Upper lobe of right lung (tissue), 1 donor: Measurements from ENCODE around the gene ARHGEF10L. TPM values are rescaled to one million over a fixed set of nuclear protein-coding genes. Genes with fewer than 3 reads are reported as not detected.
A peak's percentile ranks its signal among the peaks of the same experiment; 100 is the strongest.
"Not testable (repeated sequence)": the region's sequence is repeated elsewhere in the genome, so short reads cannot be mapped to it uniquely, and the experiment has no call there.

Experiments used
- ATAC-seq: fragments of 200-7000 bp; cut with Tn5 transposase; one replicate; pipeline ENCODE4 v1.9.1; 2020; ENCODE audit warnings: mild to moderate bottlenecking, moderate library complexity
- DNase-seq: peaks from one replicate; pipeline ENCODE4 v3.0.0-alpha.2; 2020
- H3K27ac ChIP-seq: fragments of 200-600 bp; one replicate; pipeline ENCODE4 v1.8.0; 2022
- H3K27me3 ChIP-seq: fragments of 200-600 bp; one replicate; pipeline ENCODE4 v1.8.0; 2022; ENCODE audit warnings: mild to moderate bottlenecking
- H3K36me3 ChIP-seq: fragments of 200-600 bp; one replicate; pipeline ENCODE4 v1.8.0; 2022
- H3K4me1 ChIP-seq: fragments of 200-600 bp; one replicate; pipeline ENCODE4 v1.8.0; 2022
- H3K4me3 ChIP-seq: fragments of 200-600 bp; one replicate; pipeline ENCODE4 v1.8.0; 2022; ENCODE audit warnings: mild to moderate bottlenecking
- H3K9me3 ChIP-seq: fragments of 200-600 bp; one replicate; pipeline ENCODE4 v1.8.0; 2022
- intact Hi-C: fragments of 100-400 bp; cut with DNase I; formaldehyde crosslinking; loops from one replicate; pipeline ENCODE4 v1.11.0; 2022
- total RNA-seq: library from RNA; stranded (reverse); fragmentation: NEBNext Ultra II Directional; extraction: Animal tissue kit (Norgen Biotek cat#: 25700); gene quantifications from one replicate; pipeline ENCODE4 v1.2.1, GENCODE V29; 2021
- TF ChIP-seq, protein P1 (sequence below): fragments of 200-600 bp; IDR thresholded peaks from one replicate; pipeline ENCODE4 v1.8.0; 2022; ENCODE audit warnings: antibody characterized with exemption
- donor health status: DM: no; HTN: yes; CAD: no; lungs with severe emphysema.

ARHGEF10L gene
- total RNA-seq, 1 donor from 2014 or later = 34.1 TPM

DNA sequence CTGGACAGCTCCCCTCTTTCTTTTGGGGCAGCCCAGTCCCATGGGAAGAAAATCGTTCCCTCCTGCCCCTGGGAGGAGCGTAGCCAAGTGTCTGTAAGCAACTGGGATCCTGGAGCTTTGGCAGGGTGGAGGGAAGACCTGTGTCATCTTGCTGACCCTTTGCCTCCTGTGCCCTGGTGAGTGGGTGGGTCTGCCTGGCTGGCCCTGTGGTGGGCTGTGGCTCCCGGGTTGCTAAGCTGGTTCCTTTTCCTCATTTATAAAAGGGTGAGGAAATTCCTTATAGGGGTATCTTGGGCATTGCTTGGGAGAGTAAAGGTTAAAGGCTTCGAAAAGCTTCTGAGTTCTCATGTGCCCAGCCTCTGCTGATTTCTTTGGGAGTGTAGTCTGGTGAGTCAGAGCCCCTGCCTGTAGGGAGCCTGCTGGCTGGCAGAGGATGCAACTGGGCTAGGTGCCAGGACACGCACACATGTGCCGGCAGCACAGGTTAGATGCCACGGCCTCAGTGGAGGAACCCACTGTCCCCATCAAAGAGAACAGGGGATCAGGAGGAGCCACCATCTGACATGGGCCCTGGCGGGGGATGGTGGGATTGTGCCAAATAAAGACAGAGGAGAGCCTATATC is 85.2 kb downstream of the ARHGEF10L start:
- DNase-seq = peak; percentile 78
- Histone ChIP-seq H3K27ac (peak overlapping the region; percentile 11), H3K27me3 (no peaks in the 10 kb centered on the region), H3K4me1 (peaks cover 4% of the 10 kb centered on the region), H3K4me3 (no peak overlapping the region), H3K36me3 (peaks cover 45% of the 10 kb centered on the region), H3K9me3 (no peaks in the 10 kb centered on the region)
- TF ChIP-seq, protein P1, sequence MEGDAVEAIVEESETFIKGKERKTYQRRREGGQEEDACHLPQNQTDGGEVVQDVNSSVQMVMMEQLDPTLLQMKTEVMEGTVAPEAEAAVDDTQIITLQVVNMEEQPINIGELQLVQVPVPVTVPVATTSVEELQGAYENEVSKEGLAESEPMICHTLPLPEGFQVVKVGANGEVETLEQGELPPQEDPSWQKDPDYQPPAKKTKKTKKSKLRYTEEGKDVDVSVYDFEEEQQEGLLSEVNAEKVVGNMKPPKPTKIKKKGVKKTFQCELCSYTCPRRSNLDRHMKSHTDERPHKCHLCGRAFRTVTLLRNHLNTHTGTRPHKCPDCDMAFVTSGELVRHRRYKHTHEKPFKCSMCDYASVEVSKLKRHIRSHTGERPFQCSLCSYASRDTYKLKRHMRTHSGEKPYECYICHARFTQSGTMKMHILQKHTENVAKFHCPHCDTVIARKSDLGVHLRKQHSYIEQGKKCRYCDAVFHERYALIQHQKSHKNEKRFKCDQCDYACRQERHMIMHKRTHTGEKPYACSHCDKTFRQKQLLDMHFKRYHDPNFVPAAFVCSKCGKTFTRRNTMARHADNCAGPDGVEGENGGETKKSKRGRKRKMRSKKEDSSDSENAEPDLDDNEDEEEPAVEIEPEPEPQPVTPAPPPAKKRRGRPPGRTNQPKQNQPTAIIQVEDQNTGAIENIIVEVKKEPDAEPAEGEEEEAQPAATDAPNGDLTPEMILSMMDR = no peak
- intact Hi-C loops = no loop called here
- peak; percentile 77 for ATAC-seq

DNA sequence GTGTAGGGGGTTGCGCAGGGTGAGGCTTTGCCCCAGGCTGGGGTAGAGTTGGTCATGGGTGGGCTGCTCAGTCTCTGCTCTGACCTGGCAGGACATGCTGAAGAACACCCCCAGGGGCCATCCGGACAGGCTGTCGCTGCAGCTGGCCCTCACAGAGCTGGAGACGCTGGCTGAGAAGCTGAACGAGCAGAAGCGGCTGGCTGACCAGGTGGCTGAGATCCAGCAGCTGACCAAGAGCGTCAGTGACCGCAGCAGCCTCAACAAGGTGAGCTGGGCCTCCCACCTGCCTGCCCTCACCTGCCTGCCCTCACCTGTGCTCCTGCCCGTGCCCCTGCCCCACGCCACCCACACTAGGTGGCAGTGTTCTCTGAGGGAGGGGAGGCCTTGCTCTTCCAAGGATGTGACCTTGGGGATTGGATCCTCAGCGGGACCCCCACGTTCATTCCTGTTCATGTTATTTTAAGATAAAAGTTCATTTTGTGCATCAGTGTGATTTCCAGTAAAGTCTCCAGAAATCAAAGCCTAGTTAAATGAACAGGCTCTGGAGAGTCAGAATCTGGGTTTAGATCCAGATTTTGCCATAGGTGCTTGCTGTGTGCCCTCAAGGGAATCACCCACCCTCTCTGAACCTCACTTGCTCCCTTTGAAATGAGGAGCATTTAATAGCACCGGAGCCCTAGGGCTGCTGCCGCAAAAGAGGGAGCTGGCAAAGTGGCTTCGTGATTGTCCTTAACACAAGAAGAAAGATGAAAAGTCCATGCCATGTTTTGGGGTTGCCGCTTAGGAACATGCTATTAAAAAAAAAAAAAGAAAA is 87.9 kb downstream of the ARHGEF10L start:
- H3K36me3 ChIP-seq = peaks cover 58% of the 10 kb centered on the region
- H3K4me1 ChIP-seq = peaks cover 5% of the 10 kb centered on the region

DNA sequence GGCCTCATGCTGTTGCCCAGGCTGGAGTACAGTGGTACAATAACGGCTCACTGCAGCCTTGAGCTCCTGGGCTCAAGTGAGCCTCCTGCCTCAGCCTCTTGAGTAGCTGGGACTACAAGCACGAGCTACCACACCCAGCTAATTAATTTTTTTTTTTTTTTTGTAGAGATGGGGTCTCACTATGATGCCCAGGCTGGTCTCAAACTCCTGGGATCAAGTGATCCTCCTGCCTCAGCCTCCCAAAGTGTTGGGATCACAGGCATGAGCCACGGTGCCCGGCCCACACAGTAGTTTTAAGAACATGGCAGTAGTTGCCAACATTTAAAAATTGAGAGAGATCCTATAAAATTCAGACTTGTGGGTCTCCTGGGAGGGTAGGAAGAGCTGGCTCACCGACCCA is 89.5 kb downstream of the ARHGEF10L start:
- ATAC-seq, DNase-seq, H3K27me3 ChIP-seq, H3K4me3 ChIP-seq, H3K4me1 ChIP-seq, H3K9me3 ChIP-seq, intact Hi-C loops: not testable (repeated sequence)
- H3K36me3 ChIP-seq = peaks cover 61% of the 10 kb centered on the region
- H3K27ac ChIP-seq = peak overlapping the region; percentile 63

More for the DNA sequence above, 87.9 kb downstream of the ARHGEF10L start:
- no peak for ATAC-seq
- intact Hi-C loops = no loop called here
- no peak for DNase-seq
- Histone ChIP-seq H3K4me3 (no peak overlapping the region), H3K27ac (no peak overlapping the region), H3K27me3 (no peaks in the 10 kb centered on the region), H3K9me3 (no peaks in the 10 kb centered on the region)
- TF ChIP-seq, protein P1 = no peak

DNA sequence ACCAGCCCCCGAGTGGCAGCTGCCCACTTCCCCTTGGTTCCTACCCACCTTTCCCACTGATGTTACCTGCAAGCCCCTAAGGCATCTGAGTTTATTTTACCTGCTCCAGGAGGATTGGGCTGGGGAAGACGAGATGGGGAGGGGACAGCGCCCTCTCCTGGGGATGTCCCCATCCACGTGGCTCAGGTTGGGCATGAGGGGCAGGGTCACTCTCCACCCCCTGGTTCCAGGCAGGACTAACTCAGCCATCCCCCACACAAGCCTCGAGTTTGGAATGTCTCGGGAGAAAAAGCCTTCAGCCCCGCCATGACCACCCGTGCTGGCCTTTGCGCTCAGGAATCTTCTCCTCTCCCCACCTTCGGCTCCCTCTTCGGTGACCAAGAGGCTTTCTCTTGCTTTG is 90.0 kb downstream of the ARHGEF10L start:
- peaks cover 64% of the 10 kb centered on the region for H3K36me3 ChIP-seq
- H3K4me1 ChIP-seq = peaks cover 5% of the 10 kb centered on the region
- peak overlapping the region; percentile 63 for H3K27ac ChIP-seq
- intact Hi-C loops = no loop called here
- no peak for DNase-seq
- no peaks in the 10 kb centered on the region for H3K9me3 ChIP-seq
- no peak overlapping the region for H3K4me3 ChIP-seq
- TF ChIP-seq, protein P1 = peak; percentile 15
- no peak for ATAC-seq
- no peaks in the 10 kb centered on the region for H3K27me3 ChIP-seq

DNA sequence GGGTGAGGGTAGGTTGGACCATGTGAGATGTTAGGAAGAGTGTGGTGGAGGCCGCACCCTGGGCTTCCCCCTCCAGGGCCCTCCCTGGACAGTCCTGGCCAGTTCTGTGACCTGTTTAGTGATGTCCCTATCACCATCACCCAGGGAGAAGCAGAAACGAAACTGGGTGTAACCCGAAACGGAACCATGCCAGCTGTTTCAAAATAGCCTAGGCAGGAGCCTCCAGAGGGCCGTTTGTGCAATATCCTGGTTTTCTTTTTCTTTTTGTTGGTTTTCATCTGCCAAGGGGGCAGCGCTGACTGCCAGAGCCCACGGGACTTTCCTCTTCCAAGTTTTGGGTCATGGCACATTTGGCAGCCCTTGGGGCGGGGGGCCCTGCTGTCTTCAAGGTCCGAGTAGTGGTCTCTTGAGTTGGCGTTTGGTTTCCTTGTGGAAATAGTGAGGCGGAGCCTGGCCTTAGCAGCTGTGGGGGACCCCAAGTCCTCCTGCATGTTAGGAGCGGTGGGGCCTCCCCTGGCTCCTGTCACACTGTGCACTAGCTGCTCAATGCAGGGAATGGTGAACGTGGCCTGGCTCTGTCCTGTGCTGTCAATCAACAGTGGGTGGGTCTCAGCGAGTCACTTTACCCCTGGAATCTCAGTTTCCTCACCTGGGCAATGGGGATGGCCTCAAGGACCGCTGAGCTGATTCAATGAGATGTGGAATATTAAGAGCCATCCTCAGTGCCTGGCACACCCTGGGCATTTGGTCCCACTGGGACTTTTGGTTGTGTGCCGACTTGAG is 90.7 kb downstream of the ARHGEF10L start:
- H3K4me3 ChIP-seq = no peak overlapping the region
- H3K27ac ChIP-seq = peak overlapping the region; percentile 63
- H3K27me3 ChIP-seq = no peaks in the 10 kb centered on the region
- intact Hi-C loops = no loop called here
- H3K9me3 ChIP-seq = no peaks in the 10 kb centered on the region
- peaks cover 71% of the 10 kb centered on the region for H3K36me3 ChIP-seq
- TF ChIP-seq, protein P1 = no peak
- H3K4me1 ChIP-seq = peaks cover 5% of the 10 kb centered on the region
- peak; percentile 90 for ATAC-seq
- peak; percentile 79 for DNase-seq
